Measurements from ENCODE around the gene ALB. TPM values are rescaled to one million over a fixed set of nuclear protein-coding genes. Genes with fewer than 3 reads are reported as not detected.

The ALB gene
- total and polyA plus RNA-seq, 8 donors, result 0.99 to 111 (median 4.1) TPM; not detected in 1

- no peaks in the 10 kb centered on the region for H3K4me1 ChIP-seq
- no peaks in the 10 kb centered on the region for H3K36me3 ChIP-seq
- intact Hi-C loops (cut with DNase I), result no loop called here
- ATAC-seq (no peak), DNase-seq (no peak)
- H3K27me3 ChIP-seq, result no peaks in the 10 kb centered on the region
- TF ChIP-seq, protein P1, sequence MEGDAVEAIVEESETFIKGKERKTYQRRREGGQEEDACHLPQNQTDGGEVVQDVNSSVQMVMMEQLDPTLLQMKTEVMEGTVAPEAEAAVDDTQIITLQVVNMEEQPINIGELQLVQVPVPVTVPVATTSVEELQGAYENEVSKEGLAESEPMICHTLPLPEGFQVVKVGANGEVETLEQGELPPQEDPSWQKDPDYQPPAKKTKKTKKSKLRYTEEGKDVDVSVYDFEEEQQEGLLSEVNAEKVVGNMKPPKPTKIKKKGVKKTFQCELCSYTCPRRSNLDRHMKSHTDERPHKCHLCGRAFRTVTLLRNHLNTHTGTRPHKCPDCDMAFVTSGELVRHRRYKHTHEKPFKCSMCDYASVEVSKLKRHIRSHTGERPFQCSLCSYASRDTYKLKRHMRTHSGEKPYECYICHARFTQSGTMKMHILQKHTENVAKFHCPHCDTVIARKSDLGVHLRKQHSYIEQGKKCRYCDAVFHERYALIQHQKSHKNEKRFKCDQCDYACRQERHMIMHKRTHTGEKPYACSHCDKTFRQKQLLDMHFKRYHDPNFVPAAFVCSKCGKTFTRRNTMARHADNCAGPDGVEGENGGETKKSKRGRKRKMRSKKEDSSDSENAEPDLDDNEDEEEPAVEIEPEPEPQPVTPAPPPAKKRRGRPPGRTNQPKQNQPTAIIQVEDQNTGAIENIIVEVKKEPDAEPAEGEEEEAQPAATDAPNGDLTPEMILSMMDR (IDR thresholded peaks at IDR 0.05), result no peak
- no peak overlapping the region for H3K4me3 ChIP-seq
- no peaks in the 10 kb centered on the region for H3K9me3 ChIP-seq
- H3K27ac ChIP-seq, result no peak overlapping the region
These were observed 39.1 kb downstream of the ALB start for GRCh38 chr4:73443224-73443623.

DNA sequence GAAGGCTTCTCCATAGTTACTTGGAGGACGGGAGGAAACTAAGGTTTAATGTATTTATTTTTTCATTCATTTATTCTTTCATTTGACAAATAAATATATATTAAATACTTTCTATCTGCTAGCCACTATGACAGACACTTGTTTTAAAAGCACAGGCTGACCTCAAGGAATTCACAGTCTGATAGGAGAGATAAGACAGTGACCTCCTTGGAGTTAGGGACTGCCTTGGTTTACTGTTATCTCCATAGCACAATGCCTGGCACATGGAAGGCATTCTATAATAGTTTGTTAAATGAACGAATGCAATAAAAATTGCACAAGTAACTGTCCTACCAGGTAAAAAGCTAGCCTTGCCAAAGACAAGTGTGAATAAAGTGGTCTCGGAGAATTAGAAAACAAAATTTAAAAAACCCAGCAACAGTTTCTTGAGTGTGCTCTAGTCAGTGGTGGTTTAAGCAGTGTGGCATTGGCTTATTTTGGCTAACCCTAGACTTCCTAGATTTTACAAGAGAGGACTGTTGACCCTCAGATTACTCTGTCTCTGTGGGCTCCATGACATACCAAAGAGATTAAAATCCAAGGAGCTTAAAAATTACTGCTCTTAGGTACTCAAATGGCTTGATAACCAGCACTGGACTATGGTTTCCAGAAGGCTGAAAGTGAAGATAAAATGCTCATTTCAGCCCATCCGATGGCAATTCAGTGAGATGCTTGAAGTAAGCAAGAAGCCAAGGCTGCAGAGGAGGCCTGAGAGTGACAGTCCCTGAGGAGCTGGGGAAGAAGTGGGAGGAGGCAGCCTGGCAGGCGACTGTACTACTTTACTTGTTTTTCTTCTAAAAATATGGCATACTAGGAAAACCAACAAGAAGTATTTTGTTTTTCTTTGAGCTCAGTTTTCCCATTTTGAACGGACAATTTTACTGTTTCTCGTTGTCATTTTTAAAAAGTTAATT lies 41.6 kb downstream of the ALB start:
- Histone ChIP-seq H3K36me3 (no peaks in the 10 kb centered on the region), H3K4me1 (no peaks in the 10 kb centered on the region), H3K27me3 (no peaks in the 10 kb centered on the region), H3K27ac (no peak overlapping the region), H3K9me3 (no peaks in the 10 kb centered on the region), H3K4me3 (no peak overlapping the region)
- DNase-seq (no peak), ATAC-seq (no peak)
- intact Hi-C loops (cut with DNase I), result no loop called here
- TF ChIP-seq, protein P1 (IDR thresholded peaks at IDR 0.05), result no peak

GRCh38 chr4:73446336-73446938 lies 42.4 kb downstream of the ALB start:
- TF ChIP-seq, protein P1 (IDR thresholded peaks at IDR 0.05), result peak; percentile 48 to 79
- DNase-seq (peak in 1 of 4 donors; percentile 40), ATAC-seq (peak; percentile 97)
- Histone ChIP-seq H3K4me3 (no peak overlapping the region), H3K27me3 (no peaks in the 10 kb centered on the region), H3K9me3 (no peaks in the 10 kb centered on the region), H3K27ac (no peak overlapping the region), H3K4me1 (no peaks in the 10 kb centered on the region), H3K36me3 (no peaks in the 10 kb centered on the region)
- intact Hi-C loops (cut with DNase I), result no loop called here

DNA sequence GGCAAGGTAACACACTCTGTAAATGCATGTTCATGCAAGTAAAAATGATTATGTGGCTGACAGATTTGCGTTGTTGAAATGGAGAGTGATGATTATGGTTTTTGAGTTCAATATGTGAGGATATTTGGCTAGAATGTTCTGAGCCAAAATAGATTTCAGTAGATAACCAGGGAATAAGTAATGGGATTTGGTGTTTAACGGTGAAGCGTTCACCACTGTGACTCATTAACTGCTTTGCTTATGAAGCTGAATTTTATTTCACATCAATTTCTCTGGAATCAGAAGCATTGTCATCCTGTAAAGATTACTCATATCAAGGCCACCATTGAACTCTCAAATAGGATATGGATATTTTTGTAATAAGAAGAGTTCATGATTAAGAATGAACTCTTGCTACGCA lies 43.6 kb downstream of the ALB start:
- TF ChIP-seq, protein P1 (IDR thresholded peaks at IDR 0.05), result no peak
- no peak for DNase-seq
- H3K36me3 ChIP-seq, result no peaks in the 10 kb centered on the region
- H3K9me3 ChIP-seq, result no peaks in the 10 kb centered on the region
- H3K4me1 ChIP-seq, result no peaks in the 10 kb centered on the region
- H3K27ac ChIP-seq, result no peak overlapping the region
- H3K27me3 ChIP-seq, result no peaks in the 10 kb centered on the region
- no peak for ATAC-seq
- intact Hi-C loops (cut with DNase I), result no loop called here
- no peak overlapping the region for H3K4me3 ChIP-seq
